Caki2 (cell line): ENCODE measurements around the gene JAKMIP1. TPM values are rescaled to one million over a fixed set of nuclear protein-coding genes. Genes with fewer than 3 reads are reported as not detected.
"Not testable (repeated sequence)": the region's sequence is repeated elsewhere in the genome, so short reads cannot be mapped to it uniquely, and the experiment has no call there.

Experiments used
- DNase-seq: peaks from one replicate; pipeline ENCODE4 v3.0.0-alpha.2; 2015; ENCODE audit warnings: low read depth
- in situ Hi-C: cut with HindIII; loops from 2 replicates; pipeline ENCODE4 v1.10.0; 2016; ENCODE audit warnings: low sequenced_read_pairs, low pct_unique_long_range_greater_than_20kb, mixed read lengths
- total RNA-seq: library from RNA; depleted of rRNA; stranded (reverse); fragments of >200 nt; shearing (Covaris generic); gene quantifications from 2 replicates; pipeline ENCODE4 v1.2.3, GENCODE V29; 2014; ENCODE audit warnings: low replicate concordance

JAKMIP1 gene
- total RNA-seq, 1 experiment from 2014 or later: 6.5 TPM

DNA sequence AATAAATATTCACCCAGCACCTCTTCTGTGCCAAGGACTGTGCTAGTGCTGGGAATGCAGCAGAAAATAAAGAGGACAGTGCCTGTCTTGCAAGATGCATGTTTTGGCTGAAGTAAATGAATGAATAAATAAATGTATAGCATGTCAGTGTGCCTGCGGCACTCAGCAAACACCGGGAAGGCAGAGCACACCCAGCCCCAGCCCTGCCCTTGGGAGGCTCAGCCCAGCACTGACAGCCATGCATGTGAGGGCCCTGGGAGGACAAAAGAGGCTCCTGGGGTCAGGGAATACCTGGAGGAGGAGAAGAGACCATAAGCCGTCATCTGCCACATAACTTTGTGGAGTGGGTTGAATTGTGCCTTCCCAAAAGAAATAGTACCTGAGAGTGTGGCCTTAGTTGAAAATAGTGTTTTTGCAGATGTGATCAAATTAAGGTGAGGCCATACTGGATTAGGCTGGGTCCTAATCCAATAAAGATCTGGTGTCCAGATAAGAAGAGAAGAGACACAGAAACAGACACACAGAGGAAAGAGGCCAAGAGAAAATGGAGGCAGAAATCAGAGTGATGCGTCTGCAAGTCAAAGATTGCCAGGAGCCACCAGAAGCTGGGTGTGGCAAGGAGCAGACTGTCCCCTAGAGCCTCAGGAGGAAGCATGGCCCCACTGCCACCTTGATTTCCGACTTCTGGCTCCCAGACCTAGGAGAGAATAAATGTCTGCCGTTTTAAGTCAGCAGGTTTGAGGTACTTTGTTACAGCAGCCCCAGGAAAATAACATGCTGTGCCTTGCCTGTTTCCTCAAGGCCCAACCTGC lies 198.5 kb downstream of the JAKMIP1 start:
- in situ Hi-C loops: no loop called here
- no peak for DNase-seq

DNA sequence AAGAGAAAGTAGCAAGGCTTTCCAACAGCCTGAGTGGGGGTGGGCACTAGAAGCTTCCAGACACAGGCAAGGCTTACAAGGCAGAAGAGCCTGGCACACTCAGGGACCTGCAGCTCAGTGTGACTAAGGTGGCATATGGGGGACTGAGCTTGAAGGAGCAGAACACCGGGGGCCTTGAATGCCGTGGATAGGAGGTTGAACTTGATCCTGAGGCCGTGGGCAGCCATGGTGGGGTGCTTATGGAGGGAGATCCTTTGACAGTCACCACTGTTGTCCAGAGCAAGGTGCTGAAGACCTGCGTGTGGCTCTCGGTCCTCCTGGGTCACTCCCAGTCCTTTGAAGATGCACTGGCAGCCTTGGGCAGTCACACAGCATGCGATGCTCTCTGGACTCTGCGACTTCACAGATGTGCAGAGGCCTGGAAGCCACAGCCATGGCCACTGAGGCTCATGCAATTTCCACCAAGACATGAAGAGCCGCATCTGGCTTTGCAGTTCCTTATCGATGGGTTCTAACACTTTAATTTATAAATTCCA lies 200.5 kb downstream of the JAKMIP1 start:
- in situ Hi-C loops: no loop called here
- DNase-seq: no peak

GRCh38 chr4:5999356-5999755 lies 201.0 kb downstream of the JAKMIP1 start:
- no peak for DNase-seq
- in situ Hi-C loops: no loop called here

DNA sequence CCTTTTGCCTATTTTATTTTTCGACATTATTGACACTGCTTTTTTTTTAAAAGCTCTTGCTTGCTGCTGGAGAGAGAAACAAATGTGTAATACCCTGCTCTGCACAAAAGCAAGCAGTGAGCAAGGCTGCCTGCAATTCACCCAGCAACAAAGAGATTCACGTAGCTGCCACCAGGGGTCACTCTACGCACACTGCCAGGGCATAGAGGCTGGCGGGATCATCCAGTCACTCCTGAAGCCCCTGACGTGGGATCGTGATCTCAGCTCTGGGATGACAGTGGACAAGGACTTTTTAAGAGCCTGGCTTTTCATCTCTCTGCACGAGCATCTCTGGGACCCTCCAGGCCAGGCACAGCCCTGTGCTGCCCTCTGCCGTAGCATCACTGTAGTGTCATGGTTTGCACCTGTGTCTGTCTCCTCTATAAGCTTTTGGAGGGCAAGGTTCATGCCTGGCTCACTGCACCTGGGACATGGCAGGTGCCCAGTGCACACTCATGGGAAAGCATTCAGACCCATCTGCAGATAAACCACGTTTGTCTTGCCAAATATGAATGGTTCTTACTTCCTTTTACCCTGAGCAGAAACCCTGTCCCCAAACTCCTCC lies 201.9 kb downstream of the JAKMIP1 start:
- in situ Hi-C loops: no loop called here
- peak; percentile 50 for DNase-seq

DNA sequence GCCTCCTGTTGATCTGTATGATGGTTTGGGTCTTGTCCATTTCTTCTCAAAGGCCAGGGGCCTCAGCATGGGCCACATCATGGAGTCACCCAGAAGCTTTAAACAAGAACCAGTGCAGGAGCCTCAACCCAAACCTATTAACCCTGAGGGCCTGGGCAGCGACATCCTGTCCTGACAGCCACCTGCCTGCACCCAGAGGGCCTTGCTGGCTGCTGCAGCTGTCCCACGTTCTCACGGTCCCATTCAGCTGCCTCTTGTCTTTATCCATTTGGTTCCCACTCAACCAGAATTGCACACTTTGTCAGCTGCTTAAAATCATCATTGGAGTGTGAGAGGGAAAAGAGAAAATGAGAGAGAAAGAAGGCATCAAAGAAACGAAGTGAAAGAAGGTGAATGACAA lies 203.7 kb downstream of the JAKMIP1 start:
- in situ Hi-C loops: no loop called here
- DNase-seq: no peak

GRCh38 chr4:5995901-5996623 lies 204.3 kb downstream of the JAKMIP1 start:
- in situ Hi-C loops: no loop called here
- no peak for DNase-seq

DNA sequence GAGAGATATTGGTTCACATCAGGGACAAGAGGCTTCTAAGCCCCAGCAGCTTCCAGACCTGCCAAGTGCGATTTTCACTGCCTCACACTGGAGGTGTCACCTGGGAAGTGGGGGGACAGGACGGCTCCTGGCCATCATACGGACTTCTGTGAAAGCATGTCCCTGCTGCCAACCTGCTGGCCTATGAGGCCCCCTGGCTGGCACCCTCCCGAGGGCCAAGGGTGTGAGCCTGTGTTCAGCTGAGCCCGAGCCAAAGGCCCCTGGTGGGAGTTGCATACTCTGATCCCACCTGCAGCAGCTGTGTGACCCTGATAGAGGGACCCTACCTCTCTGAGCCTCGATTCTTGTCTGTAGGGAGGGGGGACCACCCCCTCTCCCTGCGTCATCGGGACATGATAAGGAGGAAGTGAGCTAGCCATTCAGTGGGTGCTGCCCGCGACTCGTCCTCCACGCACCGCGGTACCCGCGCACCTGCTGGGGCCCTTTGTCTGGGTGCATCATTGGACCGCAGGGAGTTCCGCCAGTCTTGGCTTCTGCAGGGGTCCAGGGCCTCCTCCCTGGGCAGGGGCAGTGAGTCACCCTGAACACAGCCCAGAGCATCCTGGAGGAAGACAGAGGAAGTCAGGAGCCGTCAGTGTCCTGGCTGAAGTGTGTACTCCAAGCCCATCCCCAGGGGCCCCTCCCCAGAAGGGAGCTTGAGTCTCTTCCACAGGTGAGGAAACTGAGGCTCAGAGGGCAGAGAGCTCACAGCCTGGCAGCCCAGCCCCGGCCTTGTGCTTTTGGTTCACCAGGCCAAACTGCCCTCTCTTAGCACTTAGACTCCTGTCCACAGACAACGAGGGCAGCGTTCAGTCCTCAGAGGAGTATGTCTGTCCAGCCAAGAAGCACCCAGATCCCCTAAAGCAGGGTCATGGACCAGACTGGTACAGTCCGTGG lies 206.2 kb downstream of the JAKMIP1 start:
- in situ Hi-C loops: no loop called here
- DNase-seq: no peak

DNA sequence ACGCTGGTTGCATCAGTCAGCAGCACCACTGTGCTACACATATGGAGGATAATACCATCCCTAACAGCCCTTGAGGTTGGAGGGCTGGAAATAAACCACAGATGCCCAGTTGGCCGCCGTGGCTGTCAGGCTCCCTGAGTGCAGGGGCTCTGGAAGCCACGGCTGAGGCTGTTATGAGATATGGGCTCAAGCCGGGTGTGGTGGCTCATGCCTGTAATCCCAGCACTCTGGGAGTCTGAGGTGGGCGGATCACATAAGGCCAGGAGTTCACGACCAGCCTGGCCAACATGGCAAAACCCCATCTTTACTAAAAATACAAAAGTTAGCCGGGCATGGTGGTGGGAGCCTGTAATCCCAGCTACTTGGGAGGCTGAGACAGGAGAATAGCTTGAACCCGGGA lies 207.0 kb downstream of the JAKMIP1 start:
- DNase-seq, in situ Hi-C loops: not testable (repeated sequence)

DNA sequence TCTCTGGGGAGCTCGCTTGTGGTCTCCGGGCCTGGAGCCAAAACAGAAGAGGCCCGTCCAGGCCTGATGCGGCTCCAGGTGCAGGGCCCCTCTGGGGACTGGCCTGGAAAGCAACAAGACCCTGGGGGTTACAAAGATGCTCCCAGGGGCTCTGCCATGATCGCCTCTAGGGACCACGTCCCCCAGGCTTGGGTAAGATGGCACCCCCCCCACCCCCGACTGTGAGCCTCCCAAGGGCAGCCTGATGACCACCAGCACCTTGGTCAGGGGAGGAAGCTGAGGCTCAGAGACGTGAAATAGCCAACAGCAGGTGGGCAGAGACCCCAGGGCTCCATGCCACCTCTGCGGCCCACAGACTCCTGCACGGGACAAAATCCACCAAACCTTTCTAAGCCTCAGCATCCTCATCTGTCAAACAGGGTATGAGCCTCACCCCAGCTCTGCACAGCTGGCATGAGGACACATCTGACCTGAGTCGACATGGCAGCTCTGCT lies 207.5 kb downstream of the JAKMIP1 start:
- in situ Hi-C loops: no loop called here
- DNase-seq: no peak

- in situ Hi-C loops: no loop called here
Measured at GRCh38 chr4:5992171-5992827, 208.1 kb downstream of the JAKMIP1 start.

DNA sequence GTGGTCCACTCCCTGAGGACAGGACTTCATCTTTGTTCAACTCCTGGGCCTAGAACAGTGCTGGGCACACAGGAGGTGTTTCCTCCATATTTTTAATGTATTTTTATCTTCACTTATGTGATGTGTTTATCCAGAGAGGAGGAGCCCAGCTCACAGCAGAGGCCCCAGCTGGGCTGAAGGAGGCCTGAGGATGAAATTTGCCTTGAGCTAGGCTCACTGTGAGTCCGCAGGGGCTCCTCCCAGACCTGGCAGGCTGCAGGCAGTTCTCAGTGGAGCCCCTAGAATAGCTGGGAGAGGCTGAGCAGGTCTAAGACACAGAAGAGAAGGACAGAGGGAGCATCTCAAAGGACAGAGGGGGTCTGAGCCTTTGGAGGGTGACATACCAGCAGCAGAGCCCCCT lies 208.9 kb downstream of the JAKMIP1 start:
- in situ Hi-C loops: no loop called here
- no peak for DNase-seq

More at GRCh38 chr4:5992171-5992827, 208.1 kb downstream of the JAKMIP1 start:
- DNase-seq: no peak

- in situ Hi-C loops: no loop called here
- no peak for DNase-seq
Measured at GRCh38 chr4:5990446-5991160, 209.7 kb downstream of the JAKMIP1 start.

GRCh38 chr4:5989236-5990225 lies 210.8 kb downstream of the JAKMIP1 start:
- DNase-seq: no peak
- in situ Hi-C loops: no loop called here

- DNase-seq: no peak
- in situ Hi-C loops: no loop called here
Measured at GRCh38 chr4:5988086-5988845, 212.1 kb downstream of the JAKMIP1 start.

DNA sequence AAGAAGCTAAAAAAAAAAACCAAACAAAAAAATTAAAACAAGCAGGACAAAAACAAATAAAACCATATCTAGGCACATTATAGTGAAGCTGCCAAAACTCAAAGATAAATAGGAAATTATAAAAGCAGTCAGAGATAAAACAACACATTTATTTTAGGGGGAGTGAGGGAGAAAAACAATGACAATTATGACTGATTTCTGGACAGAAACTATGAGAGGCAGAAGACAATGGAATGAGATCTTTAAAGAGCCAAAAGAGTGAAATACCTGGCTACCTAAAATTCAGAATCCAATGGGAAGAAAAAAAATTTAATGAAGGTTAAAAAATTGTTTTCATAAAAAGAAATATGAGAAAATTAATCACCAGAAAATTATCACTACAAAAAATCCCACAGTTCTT lies 215.5 kb downstream of the JAKMIP1 start:
- in situ Hi-C loops: no loop called here
- no peak for DNase-seq
